COLO668 (cell line): ENCODE results near the gene TENT4A.
A peak's percentile ranks its signal among the peaks of the same experiment; 100 is the strongest.

Experiments
- DNase-seq: peaks from one replicate; lab custom pipeline; 2025; ENCODE audit not compliant: unreplicated experiment; lab: John Stamatoyannopoulos, UW

The TENT4A gene

DNA sequence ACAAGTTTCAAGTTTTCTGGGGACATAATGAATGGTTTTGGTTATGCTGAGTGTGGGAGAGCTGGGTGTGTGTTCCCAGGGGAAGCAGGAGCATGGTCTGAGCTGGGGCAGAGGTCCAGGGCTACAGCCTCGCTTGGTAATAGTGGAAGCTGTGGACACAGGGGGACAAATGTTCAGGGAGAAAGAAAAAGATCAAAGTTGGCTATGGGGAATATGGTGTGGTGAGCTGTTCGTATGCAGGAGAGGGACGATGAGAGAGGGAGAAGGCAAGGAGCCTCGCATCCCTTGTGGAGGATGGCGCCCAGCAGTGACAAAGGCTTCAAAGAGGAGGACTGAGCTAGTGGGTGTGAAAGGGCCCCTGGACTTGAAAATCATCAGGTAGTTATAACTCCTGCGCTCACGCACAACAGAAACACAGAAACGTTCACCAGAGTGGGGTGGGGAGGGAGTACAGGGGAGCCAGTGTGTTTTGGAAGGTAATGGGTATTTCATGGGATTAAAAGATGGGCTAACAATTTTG lies 77.2 kb downstream of the TENT4A start:
- DNase-seq: no peak

DNA sequence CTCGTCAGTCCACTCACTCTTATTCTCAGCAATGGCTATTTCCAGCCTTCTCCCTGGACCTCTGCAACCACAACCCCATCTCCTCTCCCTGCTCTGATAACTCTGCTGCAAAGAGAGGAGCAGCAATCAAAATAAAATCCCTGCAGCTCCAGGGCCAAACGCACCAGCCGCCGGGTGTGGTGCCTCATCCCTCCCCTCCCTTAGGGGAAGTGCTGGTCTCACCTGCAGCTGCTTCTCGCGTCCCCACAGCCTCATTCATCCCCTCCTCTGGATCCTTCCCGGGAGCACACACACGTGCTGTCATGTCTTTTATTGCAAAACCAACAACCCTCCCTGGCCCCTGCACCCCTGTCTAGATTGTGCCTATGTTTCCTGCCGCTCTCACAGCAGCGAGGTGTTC lies 77.8 kb downstream of the TENT4A start:
- peak; percentile 87 for DNase-seq

DNA sequence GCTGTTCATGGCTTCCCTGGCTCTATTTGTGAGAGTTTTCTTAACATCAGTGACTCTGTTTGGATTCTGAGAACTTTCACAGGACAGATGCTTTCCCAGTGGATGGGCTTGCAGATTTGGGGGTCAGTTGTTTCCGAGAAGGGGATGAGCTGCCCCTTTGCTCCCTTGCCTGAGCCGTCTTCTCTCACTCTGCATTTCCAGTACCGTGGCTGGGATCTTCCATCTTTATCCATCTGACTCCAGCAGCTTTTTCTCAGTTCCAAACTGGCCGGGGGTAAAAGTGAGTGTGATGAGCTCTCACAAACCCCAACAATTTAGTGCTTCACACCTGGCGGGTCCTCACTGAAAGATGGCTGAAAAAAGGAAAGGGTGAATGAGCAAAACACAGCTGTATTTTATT lies 79.1 kb downstream of the TENT4A start:
- no peak for DNase-seq

DNA sequence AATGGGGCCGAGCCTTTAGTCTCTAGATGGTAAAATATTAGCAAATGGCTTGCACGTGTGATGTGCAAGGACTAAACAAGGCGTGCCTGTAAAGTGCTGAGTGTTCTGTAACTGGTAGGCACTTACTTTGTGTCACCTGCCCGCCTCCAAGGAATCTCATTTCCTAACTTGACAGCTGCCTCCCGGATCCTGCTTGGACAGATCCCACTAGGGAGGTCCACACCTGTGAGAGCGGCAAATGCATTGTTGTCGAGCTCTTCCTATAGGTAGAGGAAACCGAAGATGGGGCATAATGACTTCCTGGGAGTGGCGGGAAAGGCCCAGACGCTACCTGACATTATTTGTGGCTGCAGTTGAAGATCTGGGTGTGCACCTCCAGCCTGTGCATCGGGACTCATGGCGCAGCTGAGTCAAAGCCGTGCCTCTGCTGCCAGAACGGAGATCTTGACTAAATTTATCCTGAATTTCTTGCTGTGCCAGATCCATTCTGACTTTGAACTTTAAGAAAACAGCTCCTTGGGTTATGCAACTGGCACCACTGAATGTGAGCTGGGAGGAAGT lies 79.8 kb downstream of the TENT4A start:
- DNase-seq: no peak

DNA sequence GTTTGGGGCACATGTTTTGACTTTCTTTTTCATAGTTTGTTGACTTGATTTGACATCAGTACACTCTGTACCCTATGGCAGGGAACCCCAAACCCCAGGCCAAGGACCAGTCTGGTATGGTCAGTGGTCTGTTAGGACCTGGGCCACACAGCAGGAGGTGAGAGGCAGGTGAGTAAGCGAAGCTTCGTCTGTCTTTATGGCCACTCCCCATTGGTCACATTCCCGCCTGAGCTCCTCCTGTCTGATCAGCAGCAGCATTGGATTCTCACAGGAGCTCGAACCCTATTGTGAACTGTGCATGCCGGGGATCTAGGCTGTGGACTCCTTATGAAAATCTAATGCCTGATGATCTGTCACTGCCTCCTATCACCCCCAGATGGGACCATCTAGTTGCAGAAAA lies 88.0 kb downstream of the TENT4A start:
- no peak for DNase-seq

DNA sequence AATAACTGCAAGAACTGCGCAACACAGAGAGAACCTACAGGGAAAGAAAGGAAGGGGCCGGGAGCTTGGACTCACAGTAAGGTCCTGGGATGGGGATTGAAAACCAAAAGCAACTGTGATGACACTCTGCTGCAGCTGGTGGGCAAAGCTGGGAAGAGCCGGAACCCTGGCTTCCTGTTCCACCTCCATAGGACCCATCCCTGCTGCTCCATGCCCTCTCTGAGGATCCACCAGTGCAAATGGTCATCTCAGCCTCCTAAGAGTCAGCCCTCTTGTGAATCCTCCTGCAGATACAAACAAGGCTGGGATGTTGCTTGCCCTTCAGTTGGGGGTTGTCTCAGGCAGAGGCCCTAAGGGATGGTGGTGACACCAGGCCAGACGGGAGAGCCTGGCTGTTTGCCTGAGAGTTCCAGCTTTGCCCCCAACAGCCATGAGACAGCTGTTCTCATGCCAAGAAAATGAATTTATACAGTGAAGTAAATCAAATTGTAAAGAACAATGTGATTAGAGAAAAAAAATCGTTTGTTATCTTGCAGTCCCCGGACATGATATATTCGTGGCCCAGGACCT lies 90.8 kb downstream of the TENT4A start:
- no peak for DNase-seq

DNA sequence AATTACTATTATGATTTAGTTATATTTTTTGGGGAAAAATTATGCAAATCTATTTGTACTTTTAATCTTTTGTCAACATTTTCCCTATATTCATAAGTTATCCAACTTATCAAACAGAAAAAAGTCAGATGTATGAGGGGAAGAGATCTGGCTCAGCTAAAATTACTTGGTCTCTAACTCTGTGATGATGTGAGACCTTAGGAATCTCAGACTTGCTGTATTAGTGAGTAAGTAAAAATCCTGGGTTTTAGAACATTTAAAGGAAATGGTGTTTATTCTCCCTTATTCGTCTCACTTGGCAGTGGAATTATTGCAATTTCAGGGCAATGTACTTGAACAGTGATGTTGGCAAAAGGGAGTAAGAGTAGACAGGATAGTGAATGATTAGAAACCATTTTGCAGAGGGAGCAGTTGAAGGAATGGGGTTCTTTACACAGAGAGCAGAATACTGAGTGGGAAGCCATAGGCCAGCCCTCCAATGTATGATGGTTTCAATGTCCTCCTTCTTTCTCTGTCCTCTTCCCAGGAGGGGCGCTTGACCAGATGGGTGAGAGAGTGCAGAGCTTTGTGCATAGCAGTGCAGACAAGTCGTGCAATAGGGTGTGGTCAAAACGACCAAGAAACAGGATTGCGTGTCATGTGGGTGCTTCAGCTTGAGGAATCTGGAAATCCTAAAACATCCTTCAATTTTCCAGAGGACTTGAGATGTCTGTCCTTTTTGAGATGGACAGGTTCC lies 91.7 kb downstream of the TENT4A start:
- no peak for DNase-seq

DNA sequence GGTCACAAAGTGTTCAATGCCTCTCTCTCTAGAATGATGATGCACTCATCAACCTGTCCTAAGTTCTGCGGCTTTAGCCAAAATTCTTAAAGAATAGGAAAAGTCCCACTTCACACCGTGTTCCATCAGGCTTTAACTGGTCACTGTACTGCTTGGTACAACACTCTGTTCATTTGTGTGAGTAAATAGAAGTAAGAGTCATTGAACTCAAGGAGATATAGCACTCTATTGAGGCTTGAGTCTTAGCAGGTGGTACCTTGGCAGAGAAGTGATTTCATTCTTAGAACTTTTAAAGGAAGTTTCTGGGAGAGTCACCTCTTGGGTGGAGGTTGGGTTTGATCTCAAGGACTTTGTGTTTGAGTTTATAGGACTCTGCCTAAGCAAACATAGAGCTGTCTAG lies 92.6 kb downstream of the TENT4A start:
- DNase-seq: no peak
